Astrocyte of the cerebellum (primary cell): ENCODE measurements around the gene ZNF213.

ENCODE experiments used
- DNase-seq: peaks from one replicate; pipeline ENCODE4 v3.0.0-alpha.2; 2011; ENCODE audit warnings: low read depth
- H3K4me3 ChIP-seq: 2 replicates; pipeline ENCODE4 v1.5.1; 2011; ENCODE audit warnings: mild to moderate bottlenecking, low read depth, low read length, moderate library complexity
- in situ Hi-C: cut with HindIII; loops from 2 replicates; pipeline ENCODE4 v1.10.0; 2017; ENCODE audit warnings: low sequenced_read_pairs
- TF ChIP-seq, protein P1 (sequence below): IDR thresholded peaks from 2 replicates; pipeline ENCODE4 v1.5.1; 2012; ENCODE audit warnings: low read length, low read depth, moderate library complexity, mild to moderate bottlenecking; ENCODE audit errors: missing control alignments

ZNF213 gene

DNA sequence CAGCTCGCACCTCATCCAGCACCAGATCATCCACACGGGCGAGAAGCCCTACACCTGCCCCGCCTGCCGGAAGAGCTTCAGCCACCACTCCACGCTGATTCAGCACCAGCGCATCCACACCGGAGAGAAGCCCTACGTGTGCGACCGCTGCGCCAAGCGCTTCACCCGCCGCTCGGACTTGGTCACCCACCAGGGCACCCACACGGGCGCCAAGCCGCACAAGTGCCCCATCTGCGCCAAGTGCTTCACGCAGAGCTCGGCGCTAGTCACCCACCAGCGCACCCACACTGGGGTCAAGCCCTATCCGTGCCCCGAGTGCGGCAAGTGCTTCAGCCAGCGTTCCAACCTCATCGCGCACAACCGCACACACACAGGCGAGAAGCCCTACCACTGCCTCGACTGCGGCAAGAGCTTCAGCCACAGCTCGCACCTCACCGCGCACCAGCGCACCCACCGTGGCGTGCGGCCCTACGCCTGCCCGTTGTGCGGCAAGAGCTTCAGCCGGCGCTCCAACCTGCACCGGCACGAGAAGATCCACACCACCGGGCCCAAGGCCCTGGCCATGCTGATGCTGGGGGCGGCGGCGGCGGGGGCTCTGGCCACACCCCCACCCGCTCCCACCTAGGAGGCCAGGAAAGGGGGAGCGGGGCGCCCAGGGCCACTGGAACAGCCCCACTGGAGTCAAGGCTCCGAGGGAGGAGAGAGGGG, 15.0 kb upstream of the ZNF213 start:
- TF ChIP-seq, protein P1, sequence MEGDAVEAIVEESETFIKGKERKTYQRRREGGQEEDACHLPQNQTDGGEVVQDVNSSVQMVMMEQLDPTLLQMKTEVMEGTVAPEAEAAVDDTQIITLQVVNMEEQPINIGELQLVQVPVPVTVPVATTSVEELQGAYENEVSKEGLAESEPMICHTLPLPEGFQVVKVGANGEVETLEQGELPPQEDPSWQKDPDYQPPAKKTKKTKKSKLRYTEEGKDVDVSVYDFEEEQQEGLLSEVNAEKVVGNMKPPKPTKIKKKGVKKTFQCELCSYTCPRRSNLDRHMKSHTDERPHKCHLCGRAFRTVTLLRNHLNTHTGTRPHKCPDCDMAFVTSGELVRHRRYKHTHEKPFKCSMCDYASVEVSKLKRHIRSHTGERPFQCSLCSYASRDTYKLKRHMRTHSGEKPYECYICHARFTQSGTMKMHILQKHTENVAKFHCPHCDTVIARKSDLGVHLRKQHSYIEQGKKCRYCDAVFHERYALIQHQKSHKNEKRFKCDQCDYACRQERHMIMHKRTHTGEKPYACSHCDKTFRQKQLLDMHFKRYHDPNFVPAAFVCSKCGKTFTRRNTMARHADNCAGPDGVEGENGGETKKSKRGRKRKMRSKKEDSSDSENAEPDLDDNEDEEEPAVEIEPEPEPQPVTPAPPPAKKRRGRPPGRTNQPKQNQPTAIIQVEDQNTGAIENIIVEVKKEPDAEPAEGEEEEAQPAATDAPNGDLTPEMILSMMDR, result no peak
- no peak for DNase-seq
- no peak overlapping the region for H3K4me3 ChIP-seq
- in situ Hi-C loops, result no loop called here

DNA sequence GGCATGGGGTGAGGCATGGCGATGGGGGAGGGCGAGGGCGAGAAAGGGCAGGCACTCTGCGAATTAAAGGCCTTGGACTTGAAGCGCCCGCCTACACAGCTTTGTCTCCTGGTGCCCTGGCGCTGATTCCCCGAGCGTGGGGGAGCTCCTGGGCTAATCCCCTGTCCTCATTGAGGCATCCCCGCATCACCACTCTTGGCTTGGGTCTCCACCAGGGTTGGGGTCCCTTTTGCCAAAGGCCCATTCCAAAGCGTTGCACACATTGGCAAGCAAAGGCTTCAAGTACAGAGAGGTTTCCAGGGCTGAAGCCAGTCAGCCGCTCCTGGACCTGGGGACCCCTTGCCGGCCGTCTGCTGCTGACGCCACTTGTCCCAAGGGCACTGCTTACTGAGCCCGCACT, 14.4 kb upstream of the ZNF213 start:
- TF ChIP-seq, protein P1, result no peak
- no peak for DNase-seq
- in situ Hi-C loops, result no loop called here
- H3K4me3 ChIP-seq, result no peak overlapping the region

DNA sequence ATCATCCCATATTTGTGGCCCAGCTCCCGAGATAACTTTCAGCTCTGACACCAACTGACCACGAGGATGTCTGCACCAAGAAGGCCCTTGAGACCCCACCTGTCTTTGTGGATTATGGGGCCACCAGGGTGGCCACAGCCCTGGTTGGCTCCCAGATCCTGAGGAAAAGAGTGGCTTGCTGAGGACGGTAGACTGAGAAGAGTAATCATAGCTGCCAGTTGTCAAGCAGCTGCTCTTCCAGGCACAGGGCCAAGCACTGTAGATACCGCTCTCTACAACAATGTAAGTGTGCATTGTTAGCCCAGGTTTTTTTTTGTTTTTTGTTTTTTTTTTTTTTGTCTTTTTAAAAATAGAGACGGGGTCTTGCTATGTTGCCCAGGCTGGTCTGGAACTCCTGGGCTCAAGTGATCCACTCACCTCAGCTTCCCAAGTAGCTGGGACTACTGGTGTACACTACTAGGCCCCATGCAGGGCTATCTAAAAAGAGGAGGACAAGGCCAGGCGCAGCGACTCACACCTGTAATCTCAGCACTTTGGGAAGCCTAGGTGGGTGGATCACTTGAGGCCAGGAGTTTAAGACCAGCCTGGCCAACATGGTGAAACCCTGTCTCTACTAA, 12.9 kb upstream of the ZNF213 start:
- no peak for DNase-seq
- TF ChIP-seq, protein P1, result no peak
- H3K4me3 ChIP-seq, result no peak overlapping the region
- in situ Hi-C loops, result no loop called here

GRCh38 chr16:3122926-3123570, 11.8 kb upstream of the ZNF213 start:
- TF ChIP-seq, protein P1, result no peak
- no peak for DNase-seq
- H3K4me3 ChIP-seq, result no peak overlapping the region
- in situ Hi-C loops, result no loop called here

GRCh38 chr16:3123986-3124886, 10.6 kb upstream of the ZNF213 start:
- in situ Hi-C loops, result no loop called here
- DNase-seq, result peak; percentile 83
- TF ChIP-seq, protein P1, result peak; percentile 17
- peak overlapping the region; percentile 69 for H3K4me3 ChIP-seq

- TF ChIP-seq, protein P1, result no peak
- no peak for DNase-seq
- H3K4me3 ChIP-seq, result no peak overlapping the region
- in situ Hi-C loops, result loop anchor here (5.0 kb wide), 1 partner anchor 80 kb away; the partner anchor contains the start of gene MMP25
Measured at GRCh38 chr16:3127745-3128144, 7.1 kb upstream of the ZNF213 start.
